ENCODE data around the gene GTPBP4.
"Not testable (repeated sequence)": the region's sequence is repeated elsewhere in the genome, so short reads cannot be mapped to it uniquely, and the experiment has no call there.

The GTPBP4 gene

DNA sequence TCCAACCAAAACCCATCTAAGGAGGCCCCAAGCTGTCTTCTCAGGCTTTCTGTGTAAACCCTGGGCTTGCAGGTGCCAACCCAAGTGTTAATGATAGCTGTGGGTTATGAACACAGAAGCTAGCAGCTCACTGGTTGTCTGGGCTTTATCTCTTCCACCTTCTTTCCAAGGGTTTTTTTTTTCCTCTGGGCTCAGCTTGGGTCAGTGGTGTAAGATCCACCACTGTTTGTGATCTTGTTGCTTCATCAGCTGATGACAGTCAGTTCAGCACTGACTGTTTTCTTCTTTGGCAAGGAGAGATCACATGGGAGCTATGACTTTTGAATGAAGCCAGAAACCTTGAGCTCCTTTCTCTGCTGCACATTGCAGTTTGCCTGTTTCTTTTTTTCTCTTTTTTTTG lies 4.6 kb downstream of the GTPBP4 start:
- DNase-seq = no peak

- DNase-seq = no peak
Measured at GRCh38 chr10:994836-995558, 6.8 kb downstream of the GTPBP4 start.

- DNase-seq = no peak
Measured at GRCh38 chr10:995559-995926, 7.3 kb downstream of the GTPBP4 start.

DNA sequence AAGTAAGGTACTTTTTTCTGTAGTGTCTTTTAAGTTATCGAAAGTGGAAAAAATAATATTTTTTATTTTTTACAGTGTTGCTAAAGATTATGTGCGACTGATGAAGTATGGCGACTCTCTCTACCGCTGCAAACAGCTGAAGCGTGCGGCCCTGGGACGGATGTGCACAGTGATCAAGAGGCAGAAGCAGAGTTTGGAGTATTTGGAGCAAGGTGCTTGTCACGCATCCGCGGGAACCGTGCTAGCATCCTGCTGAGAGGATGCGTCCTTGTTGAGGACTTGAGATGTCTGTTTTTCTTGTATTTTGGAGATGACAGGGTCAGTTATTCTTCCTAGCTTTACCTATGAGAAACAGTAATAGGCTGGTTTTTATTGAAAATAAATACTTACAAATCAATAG lies 7.8 kb downstream of the GTPBP4 start:
- no peak for DNase-seq

- no peak for DNase-seq
Measured at GRCh38 chr10:997266-998022, 9.2 kb downstream of the GTPBP4 start.

DNA sequence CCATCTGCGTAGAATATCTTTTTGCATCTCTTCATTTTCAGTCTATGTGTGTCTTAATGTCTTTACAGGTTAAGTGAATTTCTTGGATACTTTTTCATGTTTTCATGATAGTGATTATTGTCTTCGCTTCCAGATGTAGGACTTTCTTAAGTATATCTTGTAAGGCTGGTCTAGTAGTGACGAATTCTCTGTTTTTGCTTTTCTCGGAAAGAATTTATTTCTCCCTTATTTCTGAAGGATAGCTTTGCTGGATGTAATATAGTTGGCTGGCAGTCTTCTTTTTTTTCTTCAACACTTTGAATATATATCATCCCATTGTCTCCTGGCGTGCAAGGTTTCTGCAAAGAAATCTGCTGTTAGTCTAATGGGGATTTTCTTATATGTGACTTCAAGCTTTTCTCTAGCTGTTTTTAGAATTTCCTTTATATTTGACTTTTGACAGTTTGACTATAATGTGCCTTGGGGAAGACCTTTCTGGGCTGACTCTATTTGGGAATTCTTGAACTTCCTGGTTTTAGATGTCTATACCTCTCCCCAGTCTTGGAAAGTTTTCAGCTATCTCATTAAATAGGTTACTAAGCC lies 14.3 kb downstream of the GTPBP4 start:
- no peak for DNase-seq

DNA sequence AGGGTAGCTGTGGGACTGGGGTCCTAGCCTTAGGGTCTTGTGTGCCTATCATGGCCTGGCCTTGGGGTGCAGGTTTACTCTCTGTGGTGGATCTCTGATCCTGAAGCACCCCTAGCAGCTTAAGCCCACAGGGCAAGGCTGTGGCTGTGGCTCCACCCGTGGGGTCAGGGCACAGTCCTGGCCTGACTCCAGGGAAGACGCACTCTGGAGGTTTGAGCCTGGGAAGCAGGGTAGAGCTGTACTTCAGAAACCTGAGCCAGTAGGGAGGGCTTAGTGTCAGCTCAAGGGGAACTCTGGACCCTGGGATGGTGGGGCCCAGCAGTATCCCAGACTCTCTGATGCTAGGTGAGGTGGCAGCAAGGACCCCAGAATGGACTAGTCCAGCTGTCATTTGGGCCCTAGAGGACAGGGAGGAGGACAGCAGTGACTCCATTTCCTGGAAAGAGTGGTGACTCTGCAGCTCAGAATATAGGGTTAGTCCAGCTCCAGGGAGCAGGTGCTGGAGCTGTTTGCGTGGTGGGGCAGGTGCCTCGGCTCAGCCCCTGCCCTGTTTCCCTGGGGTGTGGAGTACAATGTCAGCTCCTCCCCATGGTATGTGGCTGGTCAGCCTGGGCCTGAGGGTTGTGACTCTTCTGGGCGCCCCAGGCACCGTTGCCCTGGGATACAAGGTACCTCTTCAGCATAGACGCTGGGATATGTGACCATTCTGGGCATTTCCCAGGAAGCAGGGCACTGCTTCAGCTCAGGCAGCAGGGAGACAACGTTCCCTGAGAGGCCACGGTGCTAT lies 15.8 kb downstream of the GTPBP4 start:
- DNase-seq = no peak

DNA sequence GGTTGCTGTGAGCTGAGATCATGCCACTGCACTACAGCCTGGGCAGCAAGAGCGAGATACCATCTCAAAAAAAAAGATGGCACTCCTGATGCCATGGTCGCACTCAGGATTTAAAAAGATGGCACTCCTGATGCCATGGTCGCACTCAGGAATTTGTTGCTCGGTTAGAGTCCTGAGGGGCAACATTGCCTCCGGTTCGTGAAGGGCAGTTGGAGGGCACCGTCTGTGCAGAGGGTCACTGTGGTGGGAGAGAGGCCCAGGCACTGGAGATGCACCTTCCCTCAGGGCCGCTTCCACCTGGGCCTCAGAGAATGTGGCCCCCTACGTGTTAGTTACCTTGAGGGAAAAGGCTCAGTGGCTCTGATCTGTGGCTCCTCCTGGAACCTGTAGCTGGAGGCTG lies 18.3 kb downstream of the GTPBP4 start:
- DNase-seq = no peak

GRCh38 chr10:1007583-1007982 lies 19.3 kb downstream of the GTPBP4 start:
- no peak for DNase-seq

DNA sequence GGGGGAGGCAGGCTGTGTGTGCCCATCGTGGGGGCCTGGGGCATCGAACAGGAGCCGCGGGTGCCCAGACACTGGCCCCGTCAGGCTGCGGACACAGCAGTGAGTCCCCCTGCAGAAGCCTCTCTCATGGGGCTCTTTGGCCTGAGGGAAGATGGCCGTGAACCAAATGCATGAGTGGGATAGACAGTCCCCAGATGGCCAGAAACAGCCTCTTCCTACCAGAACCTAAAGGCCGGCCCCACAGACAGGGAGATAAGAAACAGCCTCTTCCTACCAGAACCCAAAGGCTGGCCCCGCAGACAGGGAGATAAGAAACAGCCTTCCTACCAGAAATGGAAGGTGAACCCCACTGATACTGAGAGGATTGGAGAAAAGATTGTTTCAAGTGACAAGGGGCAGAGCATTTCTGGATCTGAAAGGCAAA lies 20.8 kb downstream of the GTPBP4 start:
- DNase-seq = no peak

- not testable (repeated sequence) for DNase-seq
Measured at GRCh38 chr10:1009947-1010346, 21.7 kb downstream of the GTPBP4 start.

- no peak for DNase-seq
Measured at GRCh38 chr10:1010703-1011102, 22.5 kb downstream of the GTPBP4 start.

GRCh38 chr10:1011696-1012095 lies 23.5 kb downstream of the GTPBP4 start:
- no peak for DNase-seq

DNA sequence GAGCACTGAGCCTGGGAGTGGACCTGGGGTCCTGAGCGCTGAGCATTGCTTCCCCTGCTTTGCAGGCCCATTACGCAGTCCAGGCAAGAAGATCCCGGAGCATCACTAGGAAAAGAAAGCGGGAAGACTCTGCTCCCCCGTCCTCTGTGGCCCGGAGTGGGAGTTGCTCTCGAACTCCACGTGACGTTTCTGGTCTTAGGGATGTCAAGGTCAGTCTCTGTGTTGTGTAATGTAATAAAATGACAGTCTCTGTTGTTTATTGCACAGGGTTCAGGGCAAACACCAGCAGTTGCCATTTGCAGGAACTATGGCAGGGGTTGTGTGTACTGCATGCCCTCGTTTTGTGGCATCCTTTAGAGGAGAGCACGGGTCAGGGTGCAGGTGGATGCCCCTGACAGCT lies 27.5 kb downstream of the GTPBP4 start:
- no peak for DNase-seq

DNA sequence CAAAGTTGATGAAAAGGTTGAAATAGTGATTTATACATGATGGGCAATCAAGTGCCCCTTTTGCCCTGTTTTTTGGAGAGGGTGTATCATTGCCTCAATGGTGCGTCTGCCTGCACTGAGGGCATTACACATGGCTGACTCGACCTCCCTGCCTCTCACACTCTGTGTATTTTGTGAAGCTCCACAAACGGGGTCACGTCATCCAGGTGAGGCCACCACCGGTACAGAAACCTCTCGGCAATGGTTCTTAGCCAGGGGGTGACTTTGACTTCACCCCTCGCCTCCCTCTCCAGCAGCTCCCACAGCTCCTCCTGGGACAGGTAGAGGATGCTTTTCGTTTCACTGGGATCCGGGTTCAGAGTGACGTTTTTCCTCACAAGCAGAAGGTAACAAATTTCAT lies 31.1 kb downstream of the GTPBP4 start:
- DNase-seq = no peak

GRCh38 chr10:1020460-1020859 lies 32.2 kb downstream of the GTPBP4 start:
- no peak for DNase-seq

DNA sequence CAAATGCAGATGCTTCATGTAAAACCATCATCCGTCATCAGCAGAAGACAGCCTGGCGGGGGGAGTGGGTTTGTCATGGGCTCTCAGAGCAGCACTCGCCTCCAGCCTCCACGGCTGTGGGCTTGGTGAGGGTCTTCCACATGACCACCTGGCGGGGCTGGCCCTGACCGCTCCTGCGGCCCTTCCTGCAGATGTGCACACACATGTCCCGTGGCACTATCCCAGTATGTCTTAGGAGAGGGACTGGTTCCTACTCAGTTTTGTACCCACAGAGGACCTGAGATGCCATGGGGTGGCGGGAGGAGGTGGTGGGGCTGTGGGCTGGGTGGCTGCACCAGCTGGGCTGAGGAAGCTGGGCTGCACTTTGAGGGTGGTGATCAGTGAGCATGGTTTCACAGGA lies 32.7 kb downstream of the GTPBP4 start:
- no peak for DNase-seq

DNA sequence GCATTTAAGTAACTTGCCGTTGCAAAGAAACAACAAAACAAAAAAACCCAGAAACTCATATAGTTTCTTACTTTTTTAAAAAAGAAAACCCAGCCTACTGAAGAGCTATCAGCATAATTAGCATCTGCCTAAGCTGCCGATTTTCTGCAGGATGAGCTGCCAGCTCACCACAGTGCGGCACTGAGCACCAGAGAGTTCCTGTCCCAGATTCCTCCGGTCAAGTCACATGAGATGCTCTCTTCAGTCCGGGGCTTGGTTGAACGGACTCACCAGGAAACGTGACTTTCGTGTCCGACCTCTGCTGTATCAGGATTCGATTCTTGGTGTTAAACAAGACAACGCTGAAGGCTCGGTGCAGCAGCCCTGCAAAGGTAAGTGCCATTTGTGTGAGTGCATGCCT lies 34.2 kb downstream of the GTPBP4 start:
- DNase-seq = no peak

- DNase-seq = no peak
Measured at GRCh38 chr10:1024103-1024502, 35.9 kb downstream of the GTPBP4 start.

GRCh38 chr10:1025683-1026082 lies 37.4 kb downstream of the GTPBP4 start, which contains the start of gene IDI2:
Gene IDI2, minus strand, starts transcription at chr10:1025859. Its CDS starts 1,136 bp downstream, at chr10:1024723.
- DNase-seq = no peak

GRCh38 chr10:1026578-1026977 lies 38.3 kb downstream of the GTPBP4 start:
- DNase-seq = no peak

- DNase-seq = no peak
Measured at GRCh38 chr10:1029838-1030237, 41.6 kb downstream of the GTPBP4 start.

GRCh38 chr10:1033601-1034000 lies 45.4 kb downstream of the GTPBP4 start:
- no peak for DNase-seq

Measured in central memory CD4-positive, alpha-beta T cell (primary cell).